Measurements from ENCODE around the gene ZNF469. TPM values are rescaled to one million over a fixed set of nuclear protein-coding genes. Genes with fewer than 3 reads are reported as not detected.

Gene ZNF469
- total and polyA plus RNA-seq, 9 of the 15 experiments (the other 6 are each of a cell fraction or from before 2014, with no cell fraction given), result 0.01 to 0.04 TPM; not detected in 7

DNA sequence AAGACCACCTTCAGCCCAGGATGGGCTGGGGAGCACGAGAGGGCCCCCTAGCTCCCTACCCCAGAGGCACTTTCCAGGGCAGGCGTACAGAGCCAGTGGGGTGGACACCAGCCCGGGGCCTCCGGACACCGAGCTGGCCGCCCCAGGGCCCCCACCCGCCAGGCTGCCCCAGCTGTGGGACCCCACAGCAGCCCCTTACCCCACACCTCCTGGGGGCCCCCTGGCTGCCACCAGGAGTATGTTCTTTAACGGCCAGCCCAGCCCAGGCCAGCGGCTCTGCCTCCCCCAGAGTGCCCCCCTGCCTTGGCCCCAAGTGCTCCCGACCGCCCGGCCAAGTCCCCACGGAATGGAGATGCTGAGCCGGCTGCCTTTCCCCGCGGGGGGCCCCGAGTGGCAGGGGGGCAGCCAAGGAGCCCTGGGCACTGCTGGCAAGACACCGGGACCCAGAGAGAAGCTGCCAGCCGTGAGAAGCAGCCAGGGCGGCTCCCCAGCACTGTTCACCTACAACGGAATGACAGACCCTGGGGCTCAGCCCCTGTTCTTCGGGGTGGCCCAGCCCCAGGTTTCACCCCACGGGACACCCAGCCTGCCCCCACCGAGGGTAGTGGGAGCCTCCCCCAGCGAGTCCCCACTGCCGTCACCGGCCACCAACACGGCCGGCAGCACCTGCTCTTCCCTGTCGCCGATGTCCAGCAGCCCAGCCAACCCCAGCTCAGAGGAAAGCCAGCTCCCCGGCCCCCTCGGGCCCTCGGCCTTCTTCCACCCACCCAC is 46.0 kb downstream of the ZNF469 start:
- Histone ChIP-seq H3K27ac (ENCODE audit: extremely low read depth, low read depth, low read length) (no peak overlapping the region), H3K27me3 (ENCODE audit: control insufficient read depth in 2 of 2, insufficient read depth in 2 of 2, low read length in 2 of 2) (peaks cover 34 to 77% of the 10 kb centered on the region in 2 experiments), H4K20me1 (replicated peaks; ENCODE audit: control insufficient read depth, insufficient read depth, low read length) (0 out of 2 replicates have a peak, but pooled peaks cover under 1% of the 10 kb centered on the region), H3K9me1 (ENCODE audit: control insufficient read depth, insufficient read depth, low read length) (no peaks in the 10 kb centered on the region), H3K36me3 (ENCODE audit: control insufficient read depth, insufficient read depth, low read length) (no peaks in the 10 kb centered on the region), H3K4me2 (ENCODE audit: insufficient read depth, low read length) (no peak overlapping the region), H3K9me3 (replicated peaks; ENCODE audit: control insufficient read depth, insufficient read depth, low read depth, low read length) (no peaks in the 10 kb centered on the region), H2AFZ (ENCODE audit: low read depth, low read length) (no peak overlapping the region), H3K79me2 (ENCODE audit: control insufficient read depth, insufficient read depth, low read length) (no peaks in the 10 kb centered on the region), H3K4me3 (no peak overlapping the region), H3K4me1 (replicated peaks in 1 of 2; ENCODE audit: control insufficient read depth in 2 of 2, insufficient read depth in 2 of 2, low read length in 2 of 2) (peaks cover 0 to 61% of the 10 kb centered on the region in 2 experiments; a peak in 3 of 5 replicates), H3K9ac (ENCODE audit: insufficient read depth in 1 of 2, low read depth in 2 of 2, low read length in 2 of 2) (no peak overlapping the region)
- ChIA-PET POLR2A (interaction anchor here (0.8 kb wide), 1 partner anchor 9 kb away, joined by 3 read pairs; no protein-coding TSS in a partner anchor), CTCF (ENCODE audit: low intra/inter-chr PET ratio) (no interaction called here)
- intact Hi-C loops (cut with micrococcal nuclease), result no loop called here
- 13% methylated on average over 23 of the region's 34 CpGs for WGBS (ENCODE audit: insufficient coverage, low coverage, missing lambda C conversion rate)
- no peak for FAIRE-seq
- no peak for ATAC-seq
- DNase-seq (ENCODE audit: extremely low read depth in 1 of 4, low spot score in 3 of 4), result no peak
- TF ChIP-seq, protein P1, sequence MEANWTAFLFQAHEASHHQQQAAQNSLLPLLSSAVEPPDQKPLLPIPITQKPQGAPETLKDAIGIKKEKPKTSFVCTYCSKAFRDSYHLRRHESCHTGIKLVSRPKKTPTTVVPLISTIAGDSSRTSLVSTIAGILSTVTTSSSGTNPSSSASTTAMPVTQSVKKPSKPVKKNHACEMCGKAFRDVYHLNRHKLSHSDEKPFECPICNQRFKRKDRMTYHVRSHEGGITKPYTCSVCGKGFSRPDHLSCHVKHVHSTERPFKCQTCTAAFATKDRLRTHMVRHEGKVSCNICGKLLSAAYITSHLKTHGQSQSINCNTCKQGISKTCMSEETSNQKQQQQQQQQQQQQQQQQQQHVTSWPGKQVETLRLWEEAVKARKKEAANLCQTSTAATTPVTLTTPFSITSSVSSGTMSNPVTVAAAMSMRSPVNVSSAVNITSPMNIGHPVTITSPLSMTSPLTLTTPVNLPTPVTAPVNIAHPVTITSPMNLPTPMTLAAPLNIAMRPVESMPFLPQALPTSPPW (CRISPR knock-in tag; IDR thresholded peaks at IDR 0.05), result no peak
- TF ChIP-seq POLR2AphosphoS2 (IDR thresholded peaks at IDR 0.05; ENCODE audit: low read length) (no peak), PCBP1 (IDR thresholded peaks at IDR 0.05; ENCODE audit: low read depth, low read length, poor library complexity, severe bottlenecking) (peak; percentile 63), ZBTB7A (IDR thresholded peaks at IDR 0.05; ENCODE audit: borderline replicate concordance, control insufficient read depth, low read depth, low read length) (peak; percentile 68; the same call in 1 of the 2 replicates)
- TF ChIP-seq, protein P2, sequence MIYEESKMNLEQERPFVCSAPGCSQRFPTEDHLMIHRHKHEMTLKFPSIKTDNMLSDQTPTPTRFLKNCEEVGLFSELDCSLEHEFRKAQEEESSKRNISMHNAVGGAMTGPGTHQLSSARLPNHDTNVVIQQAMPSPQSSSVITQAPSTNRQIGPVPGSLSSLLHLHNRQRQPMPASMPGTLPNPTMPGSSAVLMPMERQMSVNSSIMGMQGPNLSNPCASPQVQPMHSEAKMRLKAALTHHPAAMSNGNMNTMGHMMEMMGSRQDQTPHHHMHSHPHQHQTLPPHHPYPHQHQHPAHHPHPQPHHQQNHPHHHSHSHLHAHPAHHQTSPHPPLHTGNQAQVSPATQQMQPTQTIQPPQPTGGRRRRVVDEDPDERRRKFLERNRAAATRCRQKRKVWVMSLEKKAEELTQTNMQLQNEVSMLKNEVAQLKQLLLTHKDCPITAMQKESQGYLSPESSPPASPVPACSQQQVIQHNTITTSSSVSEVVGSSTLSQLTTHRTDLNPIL (CRISPR knock-in tag; IDR thresholded peaks at IDR 0.05), result no peak
- TF ChIP-seq, protein P3, sequence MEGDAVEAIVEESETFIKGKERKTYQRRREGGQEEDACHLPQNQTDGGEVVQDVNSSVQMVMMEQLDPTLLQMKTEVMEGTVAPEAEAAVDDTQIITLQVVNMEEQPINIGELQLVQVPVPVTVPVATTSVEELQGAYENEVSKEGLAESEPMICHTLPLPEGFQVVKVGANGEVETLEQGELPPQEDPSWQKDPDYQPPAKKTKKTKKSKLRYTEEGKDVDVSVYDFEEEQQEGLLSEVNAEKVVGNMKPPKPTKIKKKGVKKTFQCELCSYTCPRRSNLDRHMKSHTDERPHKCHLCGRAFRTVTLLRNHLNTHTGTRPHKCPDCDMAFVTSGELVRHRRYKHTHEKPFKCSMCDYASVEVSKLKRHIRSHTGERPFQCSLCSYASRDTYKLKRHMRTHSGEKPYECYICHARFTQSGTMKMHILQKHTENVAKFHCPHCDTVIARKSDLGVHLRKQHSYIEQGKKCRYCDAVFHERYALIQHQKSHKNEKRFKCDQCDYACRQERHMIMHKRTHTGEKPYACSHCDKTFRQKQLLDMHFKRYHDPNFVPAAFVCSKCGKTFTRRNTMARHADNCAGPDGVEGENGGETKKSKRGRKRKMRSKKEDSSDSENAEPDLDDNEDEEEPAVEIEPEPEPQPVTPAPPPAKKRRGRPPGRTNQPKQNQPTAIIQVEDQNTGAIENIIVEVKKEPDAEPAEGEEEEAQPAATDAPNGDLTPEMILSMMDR (IDR thresholded peaks at IDR 0.05 in 2 of 3, conservative IDR thresholded peaks at IDR 0.05 in 1 of 3; ENCODE audit: insufficient read depth in 2 of 3, low read depth in 1 of 3, low read length in 3 of 3), result 0 out of 6 replicates have a peak, but pooled peaks of 1 of the 3 experiments have one; percentile 16
- in situ Hi-C loops (cut with MboI), result no loop called here
- no TSS peak for BruUV-seq (replicated peaks)

All from K562 (cell line).